ENCODE data around the gene ALKAL2. TPM values are rescaled to one million over a fixed set of nuclear protein-coding genes. Genes with fewer than 3 reads are reported as not detected.

ALKAL2 gene
- total RNA-seq, 1 experiment from 2014 or later = not detected

GRCh38 chr2:279366-279765 lies 8.5 kb downstream of the ALKAL2 start (continued):
- TF ChIP-seq ELF1 (IDR thresholded peaks at IDR 0.05; ENCODE audit: borderline replicate concordance, low read depth) (no peak), ZFX (IDR thresholded peaks at IDR 0.05) (no peak), CBX3 (IDR thresholded peaks at IDR 0.05; ENCODE audit: low read depth) (no peak), EZH2phosphoT487 (IDR thresholded peaks at IDR 0.05; ENCODE audit: borderline replicate concordance) (no peak)

GRCh38 chr2:278927-279320 lies 9.0 kb downstream of the ALKAL2 start:
- no peaks in the 10 kb centered on the region for H3K9me2 ChIP-seq (ENCODE audit: insufficient read depth)
- H3K9ac ChIP-seq (ENCODE audit: low read length) = no peak overlapping the region
- no peaks in the 10 kb centered on the region for H3K9me3 ChIP-seq (ENCODE audit: control insufficient read depth in 1 of 2, insufficient read depth in 1 of 2, low read depth in 1 of 2, low read length in 2 of 2)
- no peaks in the 10 kb centered on the region for H3K4me1 ChIP-seq (ENCODE audit: control insufficient read depth in 1 of 2, insufficient read depth in 2 of 2, low read length in 2 of 2)
- intact Hi-C loops (cut with micrococcal nuclease) = no loop called here
- TF ChIP-seq RAD21 (IDR thresholded peaks at IDR 0.05; ENCODE audit: low read depth) (no peak), TCF7L2 (IDR thresholded peaks at IDR 0.05; ENCODE audit: borderline replicate concordance, extremely low read depth, insufficient read depth, insufficient read length) (no peak), YY1 (IDR thresholded peaks at IDR 0.05; ENCODE audit: extremely low read depth, insufficient replicate concordance, low read depth, low read length) (no peak), EZH2 (IDR thresholded peaks at IDR 0.05) (no peak), CEBPB (IDR thresholded peaks at IDR 0.05; ENCODE audit: low read depth) (no peak), ZBTB33 (IDR thresholded peaks at IDR 0.05; ENCODE audit: extremely low read depth, insufficient replicate concordance, low read length) (no peak), ELF1 (IDR thresholded peaks at IDR 0.05; ENCODE audit: borderline replicate concordance, low read depth) (no peak), EZH2phosphoT487 (IDR thresholded peaks at IDR 0.05; ENCODE audit: borderline replicate concordance) (no peak)
- TF ChIP-seq, protein P1, sequence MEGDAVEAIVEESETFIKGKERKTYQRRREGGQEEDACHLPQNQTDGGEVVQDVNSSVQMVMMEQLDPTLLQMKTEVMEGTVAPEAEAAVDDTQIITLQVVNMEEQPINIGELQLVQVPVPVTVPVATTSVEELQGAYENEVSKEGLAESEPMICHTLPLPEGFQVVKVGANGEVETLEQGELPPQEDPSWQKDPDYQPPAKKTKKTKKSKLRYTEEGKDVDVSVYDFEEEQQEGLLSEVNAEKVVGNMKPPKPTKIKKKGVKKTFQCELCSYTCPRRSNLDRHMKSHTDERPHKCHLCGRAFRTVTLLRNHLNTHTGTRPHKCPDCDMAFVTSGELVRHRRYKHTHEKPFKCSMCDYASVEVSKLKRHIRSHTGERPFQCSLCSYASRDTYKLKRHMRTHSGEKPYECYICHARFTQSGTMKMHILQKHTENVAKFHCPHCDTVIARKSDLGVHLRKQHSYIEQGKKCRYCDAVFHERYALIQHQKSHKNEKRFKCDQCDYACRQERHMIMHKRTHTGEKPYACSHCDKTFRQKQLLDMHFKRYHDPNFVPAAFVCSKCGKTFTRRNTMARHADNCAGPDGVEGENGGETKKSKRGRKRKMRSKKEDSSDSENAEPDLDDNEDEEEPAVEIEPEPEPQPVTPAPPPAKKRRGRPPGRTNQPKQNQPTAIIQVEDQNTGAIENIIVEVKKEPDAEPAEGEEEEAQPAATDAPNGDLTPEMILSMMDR (IDR thresholded peaks at IDR 0.05 in 2 of 3, conservative IDR thresholded peaks at IDR 0.05 in 1 of 3; ENCODE audit: borderline replicate concordance in 1 of 3, insufficient read depth in 1 of 3, low read depth in 2 of 3, low read length in 2 of 3) = no peak
- TF ChIP-seq, protein P2, sequence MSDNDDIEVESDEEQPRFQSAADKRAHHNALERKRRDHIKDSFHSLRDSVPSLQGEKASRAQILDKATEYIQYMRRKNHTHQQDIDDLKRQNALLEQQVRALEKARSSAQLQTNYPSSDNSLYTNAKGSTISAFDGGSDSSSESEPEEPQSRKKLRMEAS (IDR thresholded peaks at IDR 0.05) = no peak
- no peak overlapping the region for H3K4me2 ChIP-seq (ENCODE audit: low read length)
- DNase-seq (ENCODE audit: low read depth, low spot score) = no peak
- BruUV-seq (replicated peaks) = no TSS peak
- ChIA-PET RAD21 (ENCODE audit: low non-redundant PET in 1 of 2, low total read pairs in 2 of 2, uncharacterized antibody in 2 of 2, unreplicated experiment in 2 of 2) (no interaction called here), POLR2A (no interaction called here), CTCF (no interaction called here)
- no peak overlapping the region for H3K4me3 ChIP-seq (replicated peaks in 1 of 2; ENCODE audit: low read depth in 1 of 2, low read length in 2 of 2)
- peaks cover 61% of the 10 kb centered on the region for H3K79me2 ChIP-seq (ENCODE audit: insufficient read depth, low read length)
- ATAC-seq = no peak
- H4K20me1 ChIP-seq (ENCODE audit: insufficient read depth) = peaks cover 15% of the 10 kb centered on the region; the same call in 1 of the 2 replicates
- no peaks in the 10 kb centered on the region for H3K27me3 ChIP-seq (ENCODE audit: insufficient read depth, low read length)
- H3K27ac ChIP-seq (ENCODE audit: low read depth, low read length) = no peak overlapping the region
- H3K36me3 ChIP-seq (ENCODE audit: control insufficient read depth in 1 of 2, insufficient read depth in 2 of 2, low read length in 2 of 2) = peaks cover 42 to 55% of the 10 kb centered on the region in 2 experiments
- H2AFZ ChIP-seq (ENCODE audit: low read depth, low read length, poor library complexity, severe bottlenecking) = no peak overlapping the region

All from HCT116 (cell line).